SK-N-SH treated with all-trans-retinoic acid at 6 μM for 48 hours (cell line): Measurements from ENCODE around the gene ACSM2A.
"Not testable (repeated sequence)": the region's sequence is repeated elsewhere in the genome, so short reads cannot be mapped to it uniquely, and the experiment has no call there.

ENCODE experiments used
- ARNTL ChIP-seq: fragments of 450-650 bp; formaldehyde crosslinking; IDR thresholded peaks from 2 replicates; pipeline ENCODE4 v1.5.0; 2020; ENCODE audit warnings: low read depth, mild to moderate bottlenecking, moderate library complexity, borderline replicate concordance
- BACH2 ChIP-seq: fragments of 250-450 bp; sonication (Bioruptor Pico); IDR thresholded peaks from 2 replicates; pipeline ENCODE4 v1.9.0; 2021; ENCODE audit warnings: mild to moderate bottlenecking, borderline replicate concordance
- CREB5 ChIP-seq: fragments of 250-450 bp; sonication (Bioruptor Pico); IDR thresholded peaks from 2 replicates; pipeline ENCODE4 v1.5.1; 2020; ENCODE audit warnings: low read depth, mild to moderate bottlenecking, moderate library complexity
- ESRRG ChIP-seq: fragments of 250-450 bp; sonication (Bioruptor Pico); IDR thresholded peaks from 2 replicates; pipeline ENCODE4 v1.6.1; 2021; ENCODE audit warnings: mild to moderate bottlenecking
- PATZ1 ChIP-seq: fragments of 250-450 bp; sonication (Bioruptor Pico); IDR thresholded peaks from 2 replicates; pipeline ENCODE4 v1.8.0; 2020; ENCODE audit warnings: mild to moderate bottlenecking, moderate library complexity, borderline replicate concordance
- RARB ChIP-seq: fragments of 250-450 bp; sonication (Bioruptor Pico); IDR thresholded peaks from 2 replicates; pipeline ENCODE4 v1.8.0; 2021; ENCODE audit warnings: mild to moderate bottlenecking, moderate library complexity
- SNAI2 ChIP-seq: fragments of 250-450 bp; sonication (Bioruptor Pico); IDR thresholded peaks from 2 replicates; pipeline ENCODE4 v1.5.0; 2020; ENCODE audit warnings: mild to moderate bottlenecking, moderate library complexity
- ZFP3 ChIP-seq: fragments of 250-450 bp; sonication (Bioruptor Pico); IDR thresholded peaks from 2 replicates; pipeline ENCODE4 v1.5.0; 2020; ENCODE audit warnings: mild to moderate bottlenecking, moderate library complexity
- ZFP30 ChIP-seq: fragments of 450-650 bp; formaldehyde crosslinking; IDR thresholded peaks from 2 replicates; pipeline ENCODE4 v1.5.0; 2022; ENCODE audit warnings: mild to moderate bottlenecking, moderate library complexity
- ZNF8 ChIP-seq: fragments of 450-650 bp; formaldehyde crosslinking; IDR thresholded peaks from 2 replicates; pipeline ENCODE4 v1.5.0; 2020; ENCODE audit warnings: mild to moderate bottlenecking, moderate library complexity

GRCh38 chr16:20453633-20454032, 2.3 kb downstream of the ACSM2A start:
- not testable (repeated sequence) for TF ChIP-seq SNAI2; CREB5 (CRISPR knock-in tag); PATZ1 (CRISPR knock-in tag); ZNF8; ZFP30 (CRISPR knock-in tag); ESRRG (CRISPR knock-in tag); ZFP3 (CRISPR knock-in tag); ARNTL (CRISPR knock-in tag); RARB (CRISPR knock-in tag); BACH2 (CRISPR knock-in tag)
